ENCODE measurements around the gene HPCAL1.

The HPCAL1 gene

DNA sequence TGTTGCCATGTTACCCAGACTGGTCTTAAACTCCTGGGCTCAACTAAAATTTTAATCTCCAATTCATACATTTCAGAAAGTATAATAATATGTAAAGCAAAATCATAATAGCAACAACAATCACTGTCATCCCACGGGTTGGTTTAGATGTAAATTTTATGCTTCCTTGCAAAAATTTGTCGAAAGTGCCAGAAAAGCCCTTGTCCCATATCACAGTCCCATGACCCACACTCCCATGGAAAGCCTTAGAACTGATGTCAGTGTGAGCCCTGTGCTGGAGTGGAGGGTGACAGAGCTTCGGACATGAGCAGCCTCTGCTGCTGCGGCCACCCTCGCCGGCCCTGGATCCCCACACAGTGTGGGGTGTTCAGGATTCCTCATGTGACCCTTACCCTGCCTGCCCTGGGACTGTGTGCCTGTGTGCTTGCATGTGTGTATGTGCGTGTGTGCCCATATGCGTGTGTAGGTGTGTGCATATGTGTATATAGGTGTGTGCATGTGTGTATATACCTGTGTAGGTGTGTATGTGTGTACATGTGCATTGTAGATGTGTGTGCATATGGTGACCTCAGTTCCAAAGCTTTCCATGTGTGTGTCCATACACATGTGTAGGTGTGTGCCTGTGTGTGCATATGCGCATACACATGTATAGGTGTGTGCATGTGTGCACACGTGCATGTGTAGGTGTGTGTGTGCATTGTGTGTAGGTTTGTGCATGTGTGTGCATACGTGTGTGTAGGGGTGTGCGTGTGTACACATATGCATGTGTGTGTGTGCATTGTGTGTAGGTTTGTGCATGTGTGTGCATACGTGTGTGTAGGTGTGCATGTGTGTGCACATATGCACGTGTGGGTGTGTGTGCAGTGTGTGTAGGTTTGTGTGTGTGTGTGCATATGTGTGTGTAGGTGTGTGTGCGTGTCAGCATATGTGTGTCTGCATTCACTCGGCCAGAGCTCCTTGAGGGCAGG, 65.1 kb downstream of the HPCAL1 start:
- Histone ChIP-seq H3K9me3 (ENCODE audit: control insufficient read depth in 1 of 2, low read length in 2 of 2) (no peaks in the 10 kb centered on the region), H3K4me1 (ENCODE audit: control insufficient read depth in 1 of 2, insufficient read depth in 2 of 2, low read length in 2 of 2) (no peaks in the 10 kb centered on the region), H3K27ac (ENCODE audit: low read length) (no peak overlapping the region)

DNA sequence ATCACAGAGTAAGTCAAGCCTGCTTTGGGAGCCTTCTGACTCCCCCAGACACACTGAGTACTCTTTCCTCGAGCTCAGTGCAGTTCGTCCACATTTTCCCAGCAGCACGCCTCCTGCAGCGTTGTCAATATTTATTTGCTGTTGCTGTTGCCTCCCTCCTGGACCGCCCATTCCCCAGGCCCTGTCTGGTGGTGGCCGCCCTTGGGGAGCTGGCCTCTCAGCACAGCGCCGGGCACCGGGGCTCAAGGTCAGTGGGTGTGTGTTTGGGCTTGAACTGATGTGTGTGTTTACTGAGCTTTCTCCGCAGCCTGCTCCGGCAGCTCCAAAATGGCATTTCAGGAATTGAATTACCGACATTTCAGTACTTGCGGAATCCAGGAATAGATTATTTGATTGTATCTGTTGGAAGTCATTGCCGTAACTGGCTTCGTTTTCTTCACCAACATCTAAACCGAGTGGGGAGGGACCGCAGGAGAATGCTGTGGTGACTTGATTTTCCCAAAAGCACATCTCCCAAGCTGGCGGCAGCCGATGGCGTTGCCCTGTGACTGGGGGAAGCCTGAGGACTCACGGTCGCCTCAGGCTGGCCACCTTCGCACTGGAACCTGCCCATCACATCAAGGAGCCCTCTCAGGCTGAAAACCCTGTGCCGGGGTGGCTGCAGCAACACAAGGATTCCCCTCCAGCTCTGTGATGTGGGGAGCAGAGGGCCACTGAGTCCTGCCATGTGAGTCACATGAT, 66.0 kb downstream of the HPCAL1 start:
- Histone ChIP-seq H3K9me3 (ENCODE audit: control insufficient read depth in 1 of 2, low read length in 2 of 2) (no peaks in the 10 kb centered on the region), H3K4me3 (ENCODE audit: low read depth in 1 of 2, low read length in 2 of 2) (no peak overlapping the region), H3K27ac (ENCODE audit: low read length) (no peak overlapping the region), H3K36me3 (ENCODE audit: control insufficient read depth in 1 of 2, insufficient read depth in 2 of 2, low read length in 2 of 2) (no peaks in the 10 kb centered on the region), H3K27me3 (ENCODE audit: low read depth, low read length) (no peaks in the 10 kb centered on the region), H3K4me1 (ENCODE audit: control insufficient read depth in 1 of 2, insufficient read depth in 2 of 2, low read length in 2 of 2) (no peaks in the 10 kb centered on the region)

More for the DNA sequence above, 65.1 kb downstream of the HPCAL1 start:
- Histone ChIP-seq H3K27me3 (ENCODE audit: low read depth, low read length) (no peaks in the 10 kb centered on the region), H3K4me3 (ENCODE audit: low read depth in 1 of 2, low read length in 2 of 2) (no peak overlapping the region), H3K36me3 (ENCODE audit: control insufficient read depth in 1 of 2, insufficient read depth in 2 of 2, low read length in 2 of 2) (no peaks in the 10 kb centered on the region)

DNA sequence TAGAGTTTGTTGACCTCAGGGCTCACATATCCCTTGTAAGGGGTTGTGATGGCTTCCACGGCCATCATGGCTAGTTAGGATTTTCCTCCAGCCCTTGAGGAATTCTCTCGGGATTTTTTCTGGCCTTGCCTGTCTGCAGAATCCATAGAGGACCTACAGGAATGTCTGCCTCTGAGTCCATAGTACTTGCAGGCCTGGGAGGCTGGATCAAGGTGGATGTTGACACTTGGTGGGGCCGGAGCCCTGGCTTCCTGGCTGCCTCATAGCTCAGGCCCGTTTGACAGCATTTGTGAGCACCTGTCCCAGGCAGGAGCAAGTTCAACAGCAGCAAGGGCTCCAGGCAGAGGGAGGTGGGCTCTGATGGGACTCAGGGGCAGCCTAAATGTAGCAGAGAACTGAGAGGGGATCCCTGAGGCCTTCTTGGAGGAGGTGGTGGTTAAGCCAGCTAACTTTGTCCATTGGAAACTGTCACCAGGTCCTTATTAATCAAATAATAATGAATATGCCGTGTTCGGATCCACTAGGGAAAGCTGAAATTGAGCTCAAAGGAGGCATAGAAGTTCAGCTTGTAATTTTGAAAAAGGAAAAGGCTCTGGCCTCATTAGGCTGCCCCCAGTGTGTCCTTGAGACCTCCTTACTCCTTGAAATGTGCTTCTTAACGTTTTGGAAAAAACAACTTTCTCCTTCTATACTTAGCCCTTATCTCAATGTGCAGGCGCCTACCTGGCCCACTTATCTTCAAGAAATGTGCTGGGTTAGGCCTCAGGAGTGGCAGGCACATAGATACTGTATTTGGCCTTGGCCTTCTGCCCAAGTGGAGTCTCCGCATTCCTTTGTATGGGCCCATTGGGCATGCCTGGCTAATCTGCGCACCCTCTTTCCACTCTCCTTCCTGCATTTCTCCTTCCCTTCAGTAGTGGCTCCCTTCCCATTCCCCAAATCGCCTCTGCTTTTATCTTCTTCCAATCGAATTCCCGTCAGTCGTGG, 66.9 kb downstream of the HPCAL1 start:
- Histone ChIP-seq H3K27ac (ENCODE audit: low read length) (no peak overlapping the region), H3K27me3 (ENCODE audit: low read depth, low read length) (no peaks in the 10 kb centered on the region), H3K9me3 (ENCODE audit: control insufficient read depth in 1 of 2, low read length in 2 of 2) (no peaks in the 10 kb centered on the region), H3K36me3 (ENCODE audit: control insufficient read depth in 1 of 2, insufficient read depth in 2 of 2, low read length in 2 of 2) (no peaks in the 10 kb centered on the region), H3K4me3 (ENCODE audit: low read depth in 1 of 2, low read length in 2 of 2) (no peak overlapping the region), H3K4me1 (ENCODE audit: control insufficient read depth in 1 of 2, insufficient read depth in 2 of 2, low read length in 2 of 2) (no peaks in the 10 kb centered on the region)

DNA sequence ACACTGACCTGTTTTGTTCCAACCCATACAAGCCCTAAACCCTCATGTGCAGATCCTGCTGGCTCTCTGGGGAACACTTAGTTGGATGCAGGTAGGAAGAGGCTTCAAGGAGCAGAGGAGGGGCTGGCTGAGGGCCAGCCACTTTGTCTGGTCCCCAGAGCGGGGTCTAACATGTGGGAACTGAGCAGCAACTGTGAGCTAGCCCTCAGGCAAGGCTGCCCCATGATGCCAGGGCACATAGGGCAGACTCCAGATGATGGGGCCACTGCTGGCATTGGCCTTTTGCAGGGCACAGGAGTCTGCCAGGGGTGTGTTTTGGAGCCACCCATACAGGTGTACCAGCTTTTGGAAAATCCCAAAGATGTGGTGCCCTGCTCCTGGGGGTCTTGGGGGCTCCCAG, 67.7 kb downstream of the HPCAL1 start:
- no peaks in the 10 kb centered on the region for H3K36me3 ChIP-seq (ENCODE audit: control insufficient read depth in 1 of 2, insufficient read depth in 2 of 2, low read length in 2 of 2)
- no peak overlapping the region for H3K27ac ChIP-seq (ENCODE audit: low read length)
- no peak overlapping the region for H3K4me3 ChIP-seq (ENCODE audit: low read depth in 1 of 2, low read length in 2 of 2)
- H3K9me3 ChIP-seq (ENCODE audit: control insufficient read depth in 1 of 2, low read length in 2 of 2): no peaks in the 10 kb centered on the region
- no peaks in the 10 kb centered on the region for H3K4me1 ChIP-seq (ENCODE audit: control insufficient read depth in 1 of 2, insufficient read depth in 2 of 2, low read length in 2 of 2)
- no peaks in the 10 kb centered on the region for H3K27me3 ChIP-seq (ENCODE audit: low read depth, low read length)

DNA sequence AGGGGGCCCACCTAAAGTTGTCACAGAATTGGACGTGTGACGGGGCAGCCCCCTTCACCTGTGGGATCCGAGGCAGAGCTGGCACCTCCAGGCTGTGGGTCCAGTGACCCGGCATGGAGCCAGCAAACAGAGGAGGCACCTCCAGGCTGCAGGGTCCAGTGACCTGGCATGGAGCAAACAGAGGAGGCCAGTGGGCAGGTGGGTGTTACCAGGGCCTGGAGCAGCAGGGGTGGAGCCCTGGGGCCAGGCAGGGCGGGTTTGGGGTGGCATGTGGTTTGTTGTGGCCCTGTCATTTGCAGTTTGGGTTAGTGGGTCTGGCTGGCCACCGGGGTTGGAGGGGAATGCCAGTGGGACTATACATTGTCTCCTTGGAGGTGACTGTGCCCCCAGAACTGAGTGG, 68.2 kb downstream of the HPCAL1 start:
- Histone ChIP-seq H3K36me3 (ENCODE audit: control insufficient read depth in 1 of 2, insufficient read depth in 2 of 2, low read length in 2 of 2) (no peaks in the 10 kb centered on the region), H3K27me3 (ENCODE audit: low read depth, low read length) (no peaks in the 10 kb centered on the region), H3K4me3 (ENCODE audit: low read depth in 1 of 2, low read length in 2 of 2) (no peak overlapping the region), H3K9me3 (ENCODE audit: control insufficient read depth in 1 of 2, low read length in 2 of 2) (no peaks in the 10 kb centered on the region), H3K27ac (ENCODE audit: low read length) (no peak overlapping the region), H3K4me1 (ENCODE audit: control insufficient read depth in 1 of 2, insufficient read depth in 2 of 2, low read length in 2 of 2) (no peaks in the 10 kb centered on the region)

DNA sequence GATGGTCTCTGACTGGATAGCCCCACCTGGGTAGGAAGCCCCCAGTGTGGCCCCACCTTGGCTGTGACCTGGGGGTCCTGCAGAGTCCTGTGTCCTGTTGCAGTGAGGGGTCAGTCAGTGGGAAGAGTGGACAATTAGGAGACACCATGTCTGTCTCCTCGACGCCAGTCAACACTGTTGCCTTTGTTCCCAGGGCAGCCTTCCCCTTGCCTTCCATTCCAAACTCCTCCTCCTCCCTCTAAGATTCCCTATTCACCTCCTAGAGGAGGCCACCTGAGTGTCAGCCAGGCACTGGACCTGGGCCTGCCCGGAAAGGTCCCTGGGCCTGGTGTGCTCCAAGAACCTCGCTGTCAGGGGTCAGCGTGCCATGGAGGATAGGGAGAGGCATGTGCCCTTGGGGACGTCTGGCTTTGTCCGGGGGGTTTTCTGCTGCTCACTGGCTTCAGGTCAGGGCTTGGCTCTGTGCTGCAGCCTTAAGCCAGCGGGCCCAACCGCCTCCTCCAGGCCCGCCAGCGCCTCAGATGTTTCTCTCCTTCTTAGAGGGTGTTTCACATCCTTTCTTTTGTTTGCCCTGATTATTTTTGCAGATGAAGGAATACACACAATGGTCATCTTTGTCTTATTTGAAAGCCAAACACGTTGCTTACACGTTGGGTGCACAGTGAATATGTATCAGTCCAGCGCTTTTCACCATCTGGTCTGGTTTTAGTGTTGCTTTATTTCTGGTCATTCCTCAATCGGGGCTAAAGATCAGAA, 68.9 kb downstream of the HPCAL1 start:
- H3K27me3 ChIP-seq (ENCODE audit: low read depth, low read length): no peaks in the 10 kb centered on the region
- H3K4me1 ChIP-seq (ENCODE audit: control insufficient read depth in 1 of 2, insufficient read depth in 2 of 2, low read length in 2 of 2): no peaks in the 10 kb centered on the region
- H3K36me3 ChIP-seq (ENCODE audit: control insufficient read depth in 1 of 2, insufficient read depth in 2 of 2, low read length in 2 of 2): no peaks in the 10 kb centered on the region
- H3K4me3 ChIP-seq (ENCODE audit: low read depth in 1 of 2, low read length in 2 of 2): no peak overlapping the region
- H3K27ac ChIP-seq (ENCODE audit: low read length): no peak overlapping the region
- no peaks in the 10 kb centered on the region for H3K9me3 ChIP-seq (ENCODE audit: control insufficient read depth in 1 of 2, low read length in 2 of 2)

DNA sequence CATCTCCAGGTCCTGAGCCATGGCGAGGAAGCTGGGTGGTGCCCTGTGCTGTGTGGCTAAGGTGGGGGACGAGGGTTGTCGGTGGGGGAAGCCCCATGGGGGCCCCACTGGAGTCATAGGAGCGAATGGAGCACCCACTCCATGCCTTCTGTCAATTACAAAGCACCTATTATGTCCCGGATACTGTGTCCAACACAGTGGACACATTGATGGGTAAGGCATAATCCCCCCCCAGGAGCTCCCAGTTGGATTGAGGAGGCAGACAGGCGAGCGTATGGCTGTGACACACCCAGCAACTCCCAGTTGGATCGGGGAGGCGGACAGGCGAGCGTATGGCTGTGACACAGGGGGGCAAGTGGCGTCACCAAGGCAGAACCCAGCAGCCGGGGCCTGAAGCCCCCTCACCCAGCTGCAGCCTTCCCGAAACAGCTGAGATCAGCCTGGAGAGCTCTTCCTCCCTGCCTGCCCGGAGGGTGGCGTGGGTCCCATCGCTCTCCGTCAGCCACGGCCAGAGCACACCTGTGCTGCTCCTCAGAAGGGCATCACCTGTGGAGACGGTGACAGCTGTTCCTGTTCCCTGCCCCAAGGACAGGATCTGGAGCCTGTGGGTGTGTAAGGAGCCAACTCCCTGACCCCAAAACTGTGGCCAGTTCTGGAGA, 69.6 kb downstream of the HPCAL1 start:
- H3K27me3 ChIP-seq (ENCODE audit: low read depth, low read length): no peaks in the 10 kb centered on the region
- H3K4me3 ChIP-seq (ENCODE audit: low read depth in 1 of 2, low read length in 2 of 2): no peak overlapping the region
- H3K36me3 ChIP-seq (ENCODE audit: control insufficient read depth in 1 of 2, insufficient read depth in 2 of 2, low read length in 2 of 2): no peaks in the 10 kb centered on the region
- H3K9me3 ChIP-seq (ENCODE audit: control insufficient read depth in 1 of 2, low read length in 2 of 2): no peaks in the 10 kb centered on the region
- no peaks in the 10 kb centered on the region for H3K4me1 ChIP-seq (ENCODE audit: control insufficient read depth in 1 of 2, insufficient read depth in 2 of 2, low read length in 2 of 2)
- H3K27ac ChIP-seq (ENCODE audit: low read length): no peak overlapping the region

DNA sequence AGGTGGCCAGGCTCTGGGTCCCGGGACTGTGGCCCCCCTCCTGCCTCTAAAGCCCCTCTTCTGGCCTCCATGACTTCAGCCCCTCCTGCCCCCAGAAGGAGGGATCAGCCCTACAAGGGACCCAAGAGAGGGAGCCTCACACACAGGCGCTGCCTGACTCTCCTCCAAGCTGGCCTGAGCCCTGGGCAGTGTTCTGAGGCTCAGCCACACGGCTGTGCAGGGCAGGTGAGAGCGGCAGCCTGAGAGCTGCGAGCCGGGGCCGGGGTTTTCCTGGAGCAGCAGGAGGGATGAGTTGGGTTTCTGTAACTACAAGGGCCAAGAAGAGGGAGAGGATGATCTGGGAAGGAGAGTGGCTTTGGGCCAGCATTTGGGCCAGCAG, 70.1 kb downstream of the HPCAL1 start:
- no peak overlapping the region for H3K4me3 ChIP-seq (ENCODE audit: low read depth in 1 of 2, low read length in 2 of 2)
- no peaks in the 10 kb centered on the region for H3K36me3 ChIP-seq (ENCODE audit: control insufficient read depth in 1 of 2, insufficient read depth in 2 of 2, low read length in 2 of 2)
- H3K27ac ChIP-seq (ENCODE audit: low read length): no peak overlapping the region
- no peaks in the 10 kb centered on the region for H3K4me1 ChIP-seq (ENCODE audit: control insufficient read depth in 1 of 2, insufficient read depth in 2 of 2, low read length in 2 of 2)
- H3K9me3 ChIP-seq (ENCODE audit: control insufficient read depth in 1 of 2, low read length in 2 of 2): no peaks in the 10 kb centered on the region
- no peaks in the 10 kb centered on the region for H3K27me3 ChIP-seq (ENCODE audit: low read depth, low read length)

DNA sequence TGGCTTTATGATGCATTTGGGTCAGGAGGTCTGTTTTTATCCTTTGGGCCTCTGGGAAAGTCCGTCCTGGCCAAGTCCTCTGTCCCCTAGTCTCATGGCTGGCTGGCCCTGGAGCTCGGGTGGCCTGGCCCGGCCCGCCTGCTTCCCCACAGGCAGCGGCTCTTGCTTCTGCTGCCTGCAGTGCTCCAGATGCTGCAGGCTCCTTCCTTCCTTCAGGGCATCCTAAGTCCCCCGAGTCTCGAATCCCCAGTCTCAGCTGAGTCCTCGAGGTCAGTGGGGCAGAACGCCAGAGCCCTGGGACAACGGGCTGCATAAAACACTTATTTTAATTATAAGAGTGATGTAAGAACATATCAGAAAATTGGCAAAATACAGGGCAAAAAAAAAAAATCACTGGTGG, 71.2 kb downstream of the HPCAL1 start:
- Histone ChIP-seq H3K27ac (ENCODE audit: low read length) (no peak overlapping the region), H3K27me3 (ENCODE audit: low read depth, low read length) (no peaks in the 10 kb centered on the region), H3K36me3 (ENCODE audit: control insufficient read depth in 1 of 2, insufficient read depth in 2 of 2, low read length in 2 of 2) (no peaks in the 10 kb centered on the region), H3K4me1 (ENCODE audit: control insufficient read depth in 1 of 2, insufficient read depth in 2 of 2, low read length in 2 of 2) (no peaks in the 10 kb centered on the region), H3K4me3 (ENCODE audit: low read depth in 1 of 2, low read length in 2 of 2) (no peak overlapping the region), H3K9me3 (ENCODE audit: control insufficient read depth in 1 of 2, low read length in 2 of 2) (no peaks in the 10 kb centered on the region)

DNA sequence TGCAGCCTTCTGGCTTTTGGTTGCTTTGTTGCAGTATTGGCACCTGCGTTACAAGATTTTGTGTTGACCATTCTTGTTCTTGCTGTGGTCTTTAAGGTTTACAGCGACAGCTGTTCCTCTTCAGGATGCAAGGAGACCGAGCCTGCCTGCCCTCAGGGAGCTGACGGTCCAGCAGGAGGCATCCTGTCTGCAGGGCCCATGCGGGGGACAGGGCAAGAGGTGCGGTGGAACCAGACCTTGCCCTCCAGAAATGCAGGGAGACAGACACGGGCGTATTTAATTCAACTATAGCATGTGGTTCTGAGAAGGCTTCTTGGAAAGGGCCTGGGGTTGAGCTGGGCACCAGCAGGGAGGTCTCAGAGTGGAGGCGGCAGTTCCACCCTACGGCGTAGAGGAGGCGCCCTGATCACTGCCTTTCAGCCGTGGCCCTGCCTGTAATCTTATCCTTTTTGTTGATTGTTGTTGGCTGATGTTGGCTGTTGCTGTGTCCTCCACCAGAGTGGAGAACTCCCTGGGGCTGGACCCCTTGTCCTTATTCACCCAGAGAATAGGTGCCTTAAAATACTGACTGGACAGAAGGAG, 71.7 kb downstream of the HPCAL1 start:
- no peaks in the 10 kb centered on the region for H3K36me3 ChIP-seq (ENCODE audit: control insufficient read depth in 1 of 2, insufficient read depth in 2 of 2, low read length in 2 of 2)
- no peaks in the 10 kb centered on the region for H3K27me3 ChIP-seq (ENCODE audit: low read depth, low read length)
- no peaks in the 10 kb centered on the region for H3K9me3 ChIP-seq (ENCODE audit: control insufficient read depth in 1 of 2, low read length in 2 of 2)
- no peak overlapping the region for H3K27ac ChIP-seq (ENCODE audit: low read length)
- no peak overlapping the region for H3K4me3 ChIP-seq (ENCODE audit: low read depth in 1 of 2, low read length in 2 of 2)
- H3K4me1 ChIP-seq (ENCODE audit: control insufficient read depth in 1 of 2, insufficient read depth in 2 of 2, low read length in 2 of 2): no peaks in the 10 kb centered on the region
